Adrenal gland (tissue), 5 donors: ENCODE results near the gene CSTPP1.

Experiments
- POLR2A ChIP-seq, 2 donors: fragments of 450-650 bp; IDR thresholded peaks; one replicate each; pipeline ENCODE4 v1.6.1; 2017; ENCODE audit warnings: antibody characterized with exemption in 2 of 2, mild to moderate bottlenecking in 2 of 2, moderate library complexity in 1 of 2
- TF ChIP-seq, protein P1 (sequence below), 6 experiments: fragments of 450-650 bp in 4 of 6; fragments of 200-600 bp in 2 of 6; sonication (generic) in 1 of 6; IDR thresholded peaks; 1 replicate in 5 of 6; 2 replicates in 1 of 6; pipeline versions ENCODE4 v1.5.1 to v1.8.0; 2016 to 2021; ENCODE audit warnings: antibody characterized with exemption in 6 of 6, mild to moderate bottlenecking in 2 of 6, moderate library complexity in 1 of 6
- donor health status: DM: no; HTN: no; CAD: no.

DNA sequence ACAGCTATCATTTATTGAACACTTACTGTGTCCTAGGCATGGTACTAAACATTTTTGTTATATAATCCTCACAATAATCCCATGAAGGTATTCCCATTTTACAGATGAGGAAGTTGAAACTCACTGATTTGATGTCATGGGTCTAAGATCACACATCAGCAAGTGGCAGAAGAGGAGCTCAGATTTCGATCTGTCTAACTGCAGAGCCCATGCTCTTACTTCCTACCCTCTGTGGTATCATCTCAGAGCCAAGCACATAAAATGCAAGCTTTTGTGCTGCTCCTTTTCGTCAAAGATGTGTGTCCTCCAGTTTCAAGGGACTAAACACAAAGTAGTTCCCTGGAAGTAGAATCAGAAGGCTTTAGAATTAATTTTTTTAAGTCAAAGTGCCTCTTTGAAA lies 169.0 kb downstream of the CSTPP1 start:
- TF ChIP-seq, protein P1, sequence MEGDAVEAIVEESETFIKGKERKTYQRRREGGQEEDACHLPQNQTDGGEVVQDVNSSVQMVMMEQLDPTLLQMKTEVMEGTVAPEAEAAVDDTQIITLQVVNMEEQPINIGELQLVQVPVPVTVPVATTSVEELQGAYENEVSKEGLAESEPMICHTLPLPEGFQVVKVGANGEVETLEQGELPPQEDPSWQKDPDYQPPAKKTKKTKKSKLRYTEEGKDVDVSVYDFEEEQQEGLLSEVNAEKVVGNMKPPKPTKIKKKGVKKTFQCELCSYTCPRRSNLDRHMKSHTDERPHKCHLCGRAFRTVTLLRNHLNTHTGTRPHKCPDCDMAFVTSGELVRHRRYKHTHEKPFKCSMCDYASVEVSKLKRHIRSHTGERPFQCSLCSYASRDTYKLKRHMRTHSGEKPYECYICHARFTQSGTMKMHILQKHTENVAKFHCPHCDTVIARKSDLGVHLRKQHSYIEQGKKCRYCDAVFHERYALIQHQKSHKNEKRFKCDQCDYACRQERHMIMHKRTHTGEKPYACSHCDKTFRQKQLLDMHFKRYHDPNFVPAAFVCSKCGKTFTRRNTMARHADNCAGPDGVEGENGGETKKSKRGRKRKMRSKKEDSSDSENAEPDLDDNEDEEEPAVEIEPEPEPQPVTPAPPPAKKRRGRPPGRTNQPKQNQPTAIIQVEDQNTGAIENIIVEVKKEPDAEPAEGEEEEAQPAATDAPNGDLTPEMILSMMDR (IDR thresholded peaks at IDR 0.05) = no peak
- TF ChIP-seq POLR2A (IDR thresholded peaks at IDR 0.05) = no peak
